OCI-LY1 (cell line): Measurements from ENCODE around the gene CHMP2A.

ENCODE experiments used
- H2AFZ ChIP-seq: fragments of 200-600 bp; sonication (generic), shearing (Covaris generic); 2 replicates; pipeline ENCODE4 v1.6.0; 2014; ENCODE audit warnings: antibody characterized with exemption, mild to moderate bottlenecking, low read length
- H3F3A ChIP-seq: fragments of 200-600 bp; sonication (generic), shearing (Covaris generic); 2 replicates; pipeline ENCODE4 v1.6.0; 2014; ENCODE audit warnings: mild to moderate bottlenecking, antibody characterized with exemption, low read length, moderate library complexity; ENCODE audit not compliant: insufficient read depth
- H3K27ac ChIP-seq: fragments of 200-600 bp; sonication (generic); 2 replicates; pipeline ENCODE4 v1.5.1; 2014; ENCODE audit warnings: low read length, mixed run types, mild to moderate bottlenecking, low read depth; ENCODE audit not compliant: poor library complexity, severe bottlenecking
- H3K27me3 ChIP-seq: fragments of 200-600 bp; sonication (generic); 2 replicates; pipeline ENCODE4 v1.6.0; 2014; ENCODE audit warnings: antibody characterized with exemption, mild to moderate bottlenecking, low read length, moderate library complexity; ENCODE audit not compliant: insufficient read depth
- H3K36me3 ChIP-seq: fragments of 200-600 bp; sonication (generic); 2 replicates; pipeline ENCODE4 v1.6.1; 2014; ENCODE audit warnings: mild to moderate bottlenecking, antibody characterized with exemption, low read length, moderate library complexity, mixed read lengths; ENCODE audit not compliant: insufficient read depth
- H3K4me1 ChIP-seq: fragments of 200-600 bp; sonication (generic); 2 replicates; pipeline ENCODE4 v1.5.1; 2014; ENCODE audit warnings: mild to moderate bottlenecking, low read length, moderate library complexity; ENCODE audit not compliant: insufficient read depth, severe bottlenecking
- H3K4me2 ChIP-seq: fragments of 200-600 bp; sonication (generic), shearing (Covaris generic); 2 replicates; pipeline ENCODE4 v1.6.1; 2014; ENCODE audit warnings: low read length
- H3K4me3 ChIP-seq: fragments of 200-600 bp; sonication (generic); 2 replicates; pipeline ENCODE4 v1.5.1; 2014; ENCODE audit warnings: low read length, low read depth, mild to moderate bottlenecking, mixed read lengths; ENCODE audit not compliant: poor library complexity, severe bottlenecking
- H3K79me2 ChIP-seq: fragments of 200-600 bp; shearing (Covaris generic); 2 replicates; pipeline ENCODE4 v1.6.1; 2016; ENCODE audit warnings: mixed run types, low read length, mixed read lengths; ENCODE audit not compliant: insufficient read depth
- H3K9ac ChIP-seq: fragments of 200-600 bp; sonication (generic), shearing (Covaris generic); 2 replicates; pipeline ENCODE4 v1.6.1; 2014; ENCODE audit warnings: mild to moderate bottlenecking, low read length, mixed read lengths
- H3K9me2 ChIP-seq: fragments of 200-600 bp; sonication (generic), shearing (Covaris generic); 2 replicates; pipeline ENCODE4 v1.6.1; 2014; ENCODE audit warnings: low read depth, mild to moderate bottlenecking, low read length, mixed read lengths
- H3K9me3 ChIP-seq: fragments of 200-600 bp; shearing (Covaris generic); 2 replicates; pipeline ENCODE4 v1.6.1; 2014; ENCODE audit warnings: low read length, mixed read lengths
- H4K20me1 ChIP-seq: fragments of 200-600 bp; sonication (generic), shearing (Covaris generic); 2 replicates; pipeline ENCODE4 v1.6.0; 2016; ENCODE audit warnings: mild to moderate bottlenecking, low read length; ENCODE audit not compliant: insufficient read depth
- EZH2 ChIP-seq: fragments of 200-600 bp; sonication (generic), shearing (Covaris generic); IDR thresholded peaks from 2 replicates; pipeline ENCODE4 v1.8.0; 2017; ENCODE audit warnings: borderline replicate concordance, mixed run types, mild to moderate bottlenecking, antibody characterized with exemption, low read length, moderate library complexity, mixed read lengths
- TF ChIP-seq, protein P1 (sequence below): fragments of 200-600 bp; sonication (generic), shearing (Covaris generic); IDR thresholded peaks from 2 replicates; pipeline ENCODE4 v1.5.1; 2017; ENCODE audit warnings: mild to moderate bottlenecking, antibody characterized with exemption, low read length, moderate library complexity, mixed read lengths

CHMP2A gene

DNA sequence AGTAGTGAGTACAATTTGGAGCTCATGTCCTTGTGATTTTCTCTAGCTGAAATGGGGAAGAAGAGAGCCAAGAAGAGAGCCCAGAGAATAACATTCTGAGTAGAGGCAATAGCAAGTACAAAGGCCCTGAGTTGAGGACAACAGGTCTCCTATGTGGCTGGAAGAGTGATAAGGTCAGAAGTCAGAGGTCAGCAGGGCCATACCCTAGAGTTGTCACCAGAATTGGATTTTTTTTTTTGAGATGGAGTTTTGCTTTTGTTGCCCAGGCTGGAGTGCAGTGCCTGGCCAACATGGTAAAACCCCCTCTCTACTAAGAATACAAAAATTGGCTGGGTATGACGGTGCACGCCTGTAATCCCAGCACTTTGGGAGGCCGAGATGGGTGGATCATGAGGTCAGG, 19.0 kb downstream of the CHMP2A start:
- Histone ChIP-seq H3K9me3 (no peaks in the 10 kb centered on the region), H3K4me3 (no peak overlapping the region), H4K20me1 (no peaks in the 10 kb centered on the region), H3F3A (no peaks in the 10 kb centered on the region), H3K27me3 (no peaks in the 10 kb centered on the region), H2AFZ (no peak overlapping the region), H3K9me2 (no peaks in the 10 kb centered on the region), H3K79me2 (no peaks in the 10 kb centered on the region), H3K4me1 (peaks cover 15% of the 10 kb centered on the region), H3K27ac (no peak overlapping the region), H3K9ac (no peak overlapping the region), H3K36me3 (no peaks in the 10 kb centered on the region), H3K4me2 (no peak overlapping the region)
- TF ChIP-seq, protein P1, sequence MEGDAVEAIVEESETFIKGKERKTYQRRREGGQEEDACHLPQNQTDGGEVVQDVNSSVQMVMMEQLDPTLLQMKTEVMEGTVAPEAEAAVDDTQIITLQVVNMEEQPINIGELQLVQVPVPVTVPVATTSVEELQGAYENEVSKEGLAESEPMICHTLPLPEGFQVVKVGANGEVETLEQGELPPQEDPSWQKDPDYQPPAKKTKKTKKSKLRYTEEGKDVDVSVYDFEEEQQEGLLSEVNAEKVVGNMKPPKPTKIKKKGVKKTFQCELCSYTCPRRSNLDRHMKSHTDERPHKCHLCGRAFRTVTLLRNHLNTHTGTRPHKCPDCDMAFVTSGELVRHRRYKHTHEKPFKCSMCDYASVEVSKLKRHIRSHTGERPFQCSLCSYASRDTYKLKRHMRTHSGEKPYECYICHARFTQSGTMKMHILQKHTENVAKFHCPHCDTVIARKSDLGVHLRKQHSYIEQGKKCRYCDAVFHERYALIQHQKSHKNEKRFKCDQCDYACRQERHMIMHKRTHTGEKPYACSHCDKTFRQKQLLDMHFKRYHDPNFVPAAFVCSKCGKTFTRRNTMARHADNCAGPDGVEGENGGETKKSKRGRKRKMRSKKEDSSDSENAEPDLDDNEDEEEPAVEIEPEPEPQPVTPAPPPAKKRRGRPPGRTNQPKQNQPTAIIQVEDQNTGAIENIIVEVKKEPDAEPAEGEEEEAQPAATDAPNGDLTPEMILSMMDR = no peak
- TF ChIP-seq EZH2 = no peak

DNA sequence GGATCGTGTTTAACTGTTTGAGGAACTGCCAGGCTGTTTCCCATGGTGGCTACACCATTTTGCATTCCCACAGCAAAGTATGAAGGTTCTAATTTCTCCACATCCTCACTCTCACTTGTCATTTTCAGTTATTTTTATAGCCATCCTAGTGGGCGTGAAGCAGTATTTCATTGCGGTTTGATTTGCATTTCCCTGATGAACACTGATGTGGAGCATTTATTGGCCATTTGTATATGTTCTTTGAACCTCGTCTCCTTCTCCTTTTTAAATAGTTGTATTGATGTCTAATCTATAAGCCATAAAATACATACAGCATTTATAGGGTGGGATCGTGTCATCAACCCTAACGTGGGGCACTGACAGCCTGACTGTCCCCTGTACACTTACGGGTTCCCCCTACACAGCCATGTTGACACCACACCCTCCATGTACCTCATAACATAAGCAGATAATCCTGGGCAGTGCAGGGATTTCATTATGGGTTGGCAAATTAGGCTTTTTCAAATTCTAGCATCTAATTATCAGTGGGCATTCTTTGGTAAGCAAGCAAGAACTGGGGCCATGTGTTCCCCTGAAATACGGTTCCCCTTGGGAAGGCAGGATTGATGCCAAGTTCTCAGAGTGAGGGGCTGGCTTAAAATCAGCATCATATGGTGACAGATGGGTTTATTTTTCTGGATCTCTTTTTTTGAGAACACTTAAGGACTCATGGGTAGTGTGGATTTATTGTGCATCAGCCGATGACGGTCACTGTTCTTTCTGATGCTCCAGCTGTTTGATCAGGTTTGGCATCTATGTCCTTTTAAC, 23.7 kb downstream of the CHMP2A start:
- no peaks in the 10 kb centered on the region for H3K36me3 ChIP-seq
- H2AFZ ChIP-seq = no peak overlapping the region

DNA sequence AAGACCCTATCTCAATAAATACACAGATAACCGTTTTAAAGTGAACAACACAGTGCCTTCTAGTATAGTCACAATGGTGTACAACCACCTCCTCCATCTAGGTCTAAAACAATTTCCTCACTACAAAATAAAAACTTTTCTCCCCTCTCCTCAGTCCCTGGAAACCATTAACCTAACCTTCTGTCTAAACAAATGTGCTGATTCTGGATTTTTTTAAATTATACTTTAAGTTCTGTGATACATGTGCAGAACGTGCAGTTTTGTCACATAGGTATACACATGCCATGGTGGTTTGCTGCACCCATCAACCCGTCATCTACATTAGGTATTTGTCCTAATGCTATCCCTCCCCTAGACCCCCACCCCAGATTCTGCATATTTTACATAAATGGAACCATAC, 25.5 kb downstream of the CHMP2A start:
- no peaks in the 10 kb centered on the region for H3K36me3 ChIP-seq
- no peaks in the 10 kb centered on the region for H3K27me3 ChIP-seq
- H2AFZ ChIP-seq = no peak overlapping the region
- TF ChIP-seq EZH2 = no peak
- TF ChIP-seq, protein P1 = no peak
- H3K9me2 ChIP-seq = no peaks in the 10 kb centered on the region
- no peaks in the 10 kb centered on the region for H3F3A ChIP-seq
- H3K4me2 ChIP-seq = no peak overlapping the region
- H3K27ac ChIP-seq = no peak overlapping the region
- H3K4me1 ChIP-seq = no peaks in the 10 kb centered on the region
- H4K20me1 ChIP-seq = no peaks in the 10 kb centered on the region
- no peaks in the 10 kb centered on the region for H3K79me2 ChIP-seq
- H3K9ac ChIP-seq = no peak overlapping the region
- H3K4me3 ChIP-seq = no peak overlapping the region
- no peaks in the 10 kb centered on the region for H3K9me3 ChIP-seq

More for the DNA sequence above, 23.7 kb downstream of the CHMP2A start:
- no peaks in the 10 kb centered on the region for H3K79me2 ChIP-seq
- no peaks in the 10 kb centered on the region for H3K9me2 ChIP-seq
- no peak overlapping the region for H3K9ac ChIP-seq
- no peaks in the 10 kb centered on the region for H3K27me3 ChIP-seq
- no peaks in the 10 kb centered on the region for H3K9me3 ChIP-seq
- no peak overlapping the region for H3K27ac ChIP-seq
- no peak overlapping the region for H3K4me2 ChIP-seq
- no peaks in the 10 kb centered on the region for H3K4me1 ChIP-seq
- no peaks in the 10 kb centered on the region for H3F3A ChIP-seq
- H3K4me3 ChIP-seq = no peak overlapping the region
- no peak for TF ChIP-seq EZH2
- TF ChIP-seq, protein P1 = no peak
- no peaks in the 10 kb centered on the region for H4K20me1 ChIP-seq
